Stimulated activated memory B cell treated with anti-CD40 and anti-IgM and Interleukin-4, amounts not matched to agents 10 μg/mL and 1 μg/mL and 100 μg/mL, for 72 hours (primary cell): ENCODE results near the gene SYNC.
A peak's percentile ranks its signal among the peaks of the same experiment; 100 is the strongest.

ENCODE experiments used
- ATAC-seq: fragments of 150-1000 bp; cut with Tn5 transposase; 2 replicates; pipeline ENCODE4 v1.10.0; 2021
- H3K27ac Mint-ChIP-seq: one replicate; pipeline ENCODE4 v1.8.0; 2022; ENCODE audit warnings: mild to moderate bottlenecking, mixed read lengths
- H3K27me3 Mint-ChIP-seq: one replicate; pipeline ENCODE4 v1.8.0; 2022; ENCODE audit warnings: mixed read lengths
- H3K36me3 Mint-ChIP-seq: one replicate; pipeline ENCODE4 v1.8.0; 2022; ENCODE audit warnings: mixed read lengths
- H3K4me1 Mint-ChIP-seq: one replicate; pipeline ENCODE4 v1.8.0; 2022; ENCODE audit warnings: mixed read lengths
- H3K4me3 Mint-ChIP-seq: one replicate; pipeline ENCODE4 v1.8.0; 2022; ENCODE audit warnings: mild to moderate bottlenecking, moderate library complexity, mixed read lengths
- H3K9me3 Mint-ChIP-seq: one replicate; pipeline ENCODE4 v1.8.0; 2022; ENCODE audit warnings: mixed read lengths

Gene SYNC

GRCh38 chr1:32702599-32703478 lies at the start of gene SYNC:
TSS of gene SYNC (minus strand) at chr1:32702770. CDS start at chr1:32702660, 110 bp downstream.
- Mint-ChIP-seq H3K9me3 (no peaks in the 10 kb centered on the region), H3K4me1 (peaks cover 17% of the 10 kb centered on the region), H3K4me3 (peak within 1 kb of the TSS; percentile 60), H3K36me3 (no peaks in the 10 kb centered on the region), H3K27ac (no peak within 1 kb of the TSS), H3K27me3 (peaks cover 50% of the 10 kb centered on the region)
- peak; percentile 72 for ATAC-seq

- Mint-ChIP-seq H3K4me1 (peaks cover 7% of the 10 kb centered on the region), H3K36me3 (no peaks in the 10 kb centered on the region), H3K27ac (no peak overlapping the region), H3K27me3 (peaks cover 73% of the 10 kb centered on the region), H3K4me3 (no peak overlapping the region), H3K9me3 (no peaks in the 10 kb centered on the region)
- no peak for ATAC-seq
Observed at GRCh38 chr1:32749771-32750170, 47.2 kb upstream of the SYNC start.

- Mint-ChIP-seq H3K9me3 (no peaks in the 10 kb centered on the region), H3K4me3 (no peak overlapping the region), H3K36me3 (no peaks in the 10 kb centered on the region), H3K27ac (no peak overlapping the region), H3K4me1 (peaks cover 3% of the 10 kb centered on the region), H3K27me3 (peaks cover 78% of the 10 kb centered on the region)
- ATAC-seq, result no peak
Observed at GRCh38 chr1:32749332-32749731, 46.8 kb upstream of the SYNC start.

- no peak overlapping the region for H3K27ac Mint-ChIP-seq
- no peaks in the 10 kb centered on the region for H3K36me3 Mint-ChIP-seq
- no peaks in the 10 kb centered on the region for H3K4me1 Mint-ChIP-seq
- peaks cover 82% of the 10 kb centered on the region for H3K27me3 Mint-ChIP-seq
- no peaks in the 10 kb centered on the region for H3K9me3 Mint-ChIP-seq
- no peak overlapping the region for H3K4me3 Mint-ChIP-seq
- no peak for ATAC-seq
Observed at GRCh38 chr1:32748926-32749325, 46.4 kb upstream of the SYNC start.

GRCh38 chr1:32748348-32748747 lies 45.8 kb upstream of the SYNC start:
- Mint-ChIP-seq H3K9me3 (no peaks in the 10 kb centered on the region), H3K36me3 (no peaks in the 10 kb centered on the region), H3K4me1 (no peaks in the 10 kb centered on the region), H3K27me3 (peaks cover 86% of the 10 kb centered on the region), H3K4me3 (no peak overlapping the region), H3K27ac (no peak overlapping the region)
- no peak for ATAC-seq

GRCh38 chr1:32746130-32746529 lies 43.6 kb upstream of the SYNC start:
- Mint-ChIP-seq H3K27ac (no peak overlapping the region), H3K4me1 (no peaks in the 10 kb centered on the region), H3K9me3 (no peaks in the 10 kb centered on the region), H3K27me3 (peaks cover 89% of the 10 kb centered on the region), H3K4me3 (no peak overlapping the region), H3K36me3 (no peaks in the 10 kb centered on the region)
- no peak for ATAC-seq

- H3K4me3 Mint-ChIP-seq, result no peak overlapping the region
Observed at GRCh38 chr1:32744071-32744425, 41.5 kb upstream of the SYNC start.

GRCh38 chr1:32743380-32744070 lies 41.0 kb upstream of the SYNC start:
- no peak for ATAC-seq
- H3K4me3 Mint-ChIP-seq, result no peak overlapping the region

More at GRCh38 chr1:32744071-32744425, 41.5 kb upstream of the SYNC start:
- no peak overlapping the region for H3K27ac Mint-ChIP-seq
- peaks cover 82% of the 10 kb centered on the region for H3K27me3 Mint-ChIP-seq
- no peaks in the 10 kb centered on the region for H3K9me3 Mint-ChIP-seq
- ATAC-seq, result no peak
- H3K4me1 Mint-ChIP-seq, result no peaks in the 10 kb centered on the region
- H3K36me3 Mint-ChIP-seq, result no peaks in the 10 kb centered on the region

GRCh38 chr1:32742956-32743355 lies 40.4 kb upstream of the SYNC start:
- ATAC-seq, result no peak
- peaks cover 71% of the 10 kb centered on the region for H3K27me3 Mint-ChIP-seq
- H3K9me3 Mint-ChIP-seq, result no peaks in the 10 kb centered on the region
- H3K27ac Mint-ChIP-seq, result no peak overlapping the region
- no peaks in the 10 kb centered on the region for H3K4me1 Mint-ChIP-seq
- H3K4me3 Mint-ChIP-seq, result peak overlapping the region; percentile 14
- H3K36me3 Mint-ChIP-seq, result no peaks in the 10 kb centered on the region

More at GRCh38 chr1:32743380-32744070, 41.0 kb upstream of the SYNC start:
- no peaks in the 10 kb centered on the region for H3K36me3 Mint-ChIP-seq
- H3K27ac Mint-ChIP-seq, result no peak overlapping the region
- H3K4me1 Mint-ChIP-seq, result no peaks in the 10 kb centered on the region
- peaks cover 77% of the 10 kb centered on the region for H3K27me3 Mint-ChIP-seq
- H3K9me3 Mint-ChIP-seq, result no peaks in the 10 kb centered on the region

GRCh38 chr1:32742199-32742947 lies 39.8 kb upstream of the SYNC start:
- no peak overlapping the region for H3K27ac Mint-ChIP-seq
- H3K4me3 Mint-ChIP-seq, result peak overlapping the region; percentile 69
- H3K36me3 Mint-ChIP-seq, result no peaks in the 10 kb centered on the region
- no peaks in the 10 kb centered on the region for H3K4me1 Mint-ChIP-seq
- peaks cover 70% of the 10 kb centered on the region for H3K27me3 Mint-ChIP-seq
- ATAC-seq, result no peak
- no peaks in the 10 kb centered on the region for H3K9me3 Mint-ChIP-seq

- Mint-ChIP-seq H3K27me3 (peaks cover 71% of the 10 kb centered on the region), H3K4me3 (peak overlapping the region; percentile 68), H3K4me1 (no peaks in the 10 kb centered on the region), H3K36me3 (no peaks in the 10 kb centered on the region), H3K27ac (no peak overlapping the region), H3K9me3 (no peaks in the 10 kb centered on the region)
- peak; percentile 47 for ATAC-seq
Observed at GRCh38 chr1:32741413-32742198, 39.0 kb upstream of the SYNC start.

GRCh38 chr1:32741059-32741412 lies 38.5 kb upstream of the SYNC start:
- no peak for ATAC-seq
- Mint-ChIP-seq H3K27ac (no peak overlapping the region), H3K4me3 (peak overlapping the region; percentile 68), H3K27me3 (peaks cover 65% of the 10 kb centered on the region), H3K36me3 (no peaks in the 10 kb centered on the region), H3K9me3 (no peaks in the 10 kb centered on the region), H3K4me1 (no peaks in the 10 kb centered on the region)

GRCh38 chr1:32736812-32737791 lies 34.5 kb upstream of the SYNC start:
- H3K4me3 Mint-ChIP-seq, result no peak overlapping the region
- H3K36me3 Mint-ChIP-seq, result no peaks in the 10 kb centered on the region
- no peak overlapping the region for H3K27ac Mint-ChIP-seq
- ATAC-seq, result no peak
- no peaks in the 10 kb centered on the region for H3K9me3 Mint-ChIP-seq
- peaks cover 29% of the 10 kb centered on the region for H3K27me3 Mint-ChIP-seq
- no peaks in the 10 kb centered on the region for H3K4me1 Mint-ChIP-seq
